ENCODE results near the gene ZEB2. TPM values are rescaled to one million over a fixed set of nuclear protein-coding genes. Genes with fewer than 3 reads are reported as not detected.

Gene ZEB2
- total and polyA plus RNA-seq, 2 of the 8 experiments (the other 6 are each of a cell fraction or from before 2014, with no cell fraction given): 0.38 TPM; not detected in 1

DNA sequence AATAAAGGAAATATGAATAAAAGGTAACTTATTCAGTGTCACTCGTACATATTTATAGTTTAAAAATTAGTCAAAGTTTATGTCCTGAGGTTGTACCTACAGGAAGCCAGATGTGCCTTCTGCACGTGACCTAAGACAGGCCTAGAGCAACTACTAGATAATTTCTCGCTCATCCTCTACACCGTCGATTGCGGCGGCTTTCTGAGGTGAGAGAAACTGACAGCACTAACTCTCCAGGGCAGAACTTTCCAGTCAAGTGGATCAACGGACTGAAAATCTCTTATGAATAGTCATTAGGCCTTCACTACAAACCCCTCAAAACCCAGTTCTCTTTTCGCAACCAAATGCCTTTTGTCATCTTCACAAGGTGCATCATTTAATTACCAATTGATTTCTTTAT lies 54.2 kb downstream of the ZEB2 start (continued):
- TF ChIP-seq, protein P1, sequence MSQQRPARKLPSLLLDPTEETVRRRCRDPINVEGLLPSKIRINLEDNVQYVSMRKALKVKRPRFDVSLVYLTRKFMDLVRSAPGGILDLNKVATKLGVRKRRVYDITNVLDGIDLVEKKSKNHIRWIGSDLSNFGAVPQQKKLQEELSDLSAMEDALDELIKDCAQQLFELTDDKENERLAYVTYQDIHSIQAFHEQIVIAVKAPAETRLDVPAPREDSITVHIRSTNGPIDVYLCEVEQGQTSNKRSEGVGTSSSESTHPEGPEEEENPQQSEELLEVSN (IDR thresholded peaks at IDR 0.05): no peak
- no peak for TF ChIP-seq CBX5 (IDR thresholded peaks at IDR 0.05; ENCODE audit: low read depth, low read length)
- no peak for TF ChIP-seq ASH2L (IDR thresholded peaks at IDR 0.05; ENCODE audit: low read length)
- no peak for TF ChIP-seq MAFK (IDR thresholded peaks at IDR 0.05; ENCODE audit: low read depth, low read length)
- no peak for TF ChIP-seq BCL11A (IDR thresholded peaks at IDR 0.05; ENCODE audit: low read depth in 2 of 2, low read length in 2 of 2)
- TF ChIP-seq SP4 (IDR thresholded peaks at IDR 0.05; ENCODE audit: low read length): no peak
- no peak for TF ChIP-seq SIX5 (IDR thresholded peaks at IDR 0.05; ENCODE audit: low read depth, low read length)
